Naive B cell (primary cell): Measurements from ENCODE around the gene COL15A1. TPM values are rescaled to one million over a fixed set of nuclear protein-coding genes. Genes with fewer than 3 reads are reported as not detected.
"Not testable (repeated sequence)": the region's sequence is repeated elsewhere in the genome, so short reads cannot be mapped to it uniquely, and the experiment has no call there.

ENCODE experiments used
- ATAC-seq, 2 donors: fragments of 150-1000 bp; cut with Tn5 transposase; 2 replicates each; pipeline ENCODE4 v1.10.0; 2021; ENCODE audit warnings: low read depth in 2 of 2, mild to moderate bottlenecking in 2 of 2, moderate library complexity in 2 of 2
- DNase-seq: peaks from one replicate; pipeline ENCODE4 v3.0.0; 2022
- H3K27ac Mint-ChIP-seq, 6 donors: one replicate each; pipeline ENCODE4 v1.8.0; 2020 to 2022; ENCODE audit warnings: mild to moderate bottlenecking in 6 of 6, mixed read lengths in 6 of 6, moderate library complexity in 5 of 6, inconsistent platforms in 2 of 6
- H3K27me3 Mint-ChIP-seq, 3 donors: one replicate each; pipeline ENCODE4 v1.8.0; 2021 to 2022; ENCODE audit warnings: mixed read lengths in 3 of 3, mild to moderate bottlenecking in 1 of 3
- H3K36me3 Mint-ChIP-seq, 2 donors: one replicate each; pipeline ENCODE4 v1.8.0; 2020 to 2022; ENCODE audit warnings: mixed read lengths in 2 of 2, inconsistent platforms in 1 of 2, mild to moderate bottlenecking in 1 of 2
- H3K4me1 Mint-ChIP-seq, 3 donors: one replicate each; pipeline ENCODE4 v1.8.0; 2020 to 2022; ENCODE audit warnings: mixed read lengths in 3 of 3, inconsistent platforms in 1 of 3, mild to moderate bottlenecking in 1 of 3, moderate library complexity in 1 of 3
- H3K4me3 Mint-ChIP-seq, 8 donors: one replicate each; pipeline ENCODE4 v1.8.0; 2020 to 2022; ENCODE audit warnings: mild to moderate bottlenecking in 8 of 8, mixed read lengths in 8 of 8, moderate library complexity in 8 of 8, inconsistent platforms in 2 of 8
- H3K9me3 Mint-ChIP-seq, 7 donors: one replicate each; pipeline ENCODE4 v1.8.0; 2020 to 2022; ENCODE audit warnings: mixed read lengths in 7 of 7, mild to moderate bottlenecking in 5 of 7, inconsistent platforms in 2 of 7, moderate library complexity in 1 of 7
- polyA plus RNA-seq, 6 donors: library from polyadenylated mRNA; unstranded; fragments of 300-500 nt; fragmentation: Illumina TruSeq; gene quantifications; one replicate each; pipeline ENCODE4 v1.2.3, GENCODE V29; 2021; ENCODE audit warnings: low read depth in 6 of 6

COL15A1 gene
- polyA plus RNA-seq, 6 donors from 2014 or later: not detected

GRCh38 chr9:98906273-98907040 is 37.2 kb upstream of the COL15A1 start:
- Mint-ChIP-seq H3K4me3 (no peak overlapping the region), H3K9me3 (no peaks in the 10 kb centered on the region), H3K4me1 (no peaks in the 10 kb centered on the region), H3K36me3 (no peaks in the 10 kb centered on the region), H3K27ac (peak overlapping the region in 2 of 6 donors; percentile 52 to 90), H3K27me3 (peaks cover 0 to 26% (median 9%) of the 10 kb centered on the region in 3 donors)
- ATAC-seq (no peak), DNase-seq (no peak)

- H3K4me1 Mint-ChIP-seq: no peaks in the 10 kb centered on the region
- H3K27ac Mint-ChIP-seq: peak overlapping the region in 1 of 6 donors; percentile 52
- H3K9me3 Mint-ChIP-seq: no peaks in the 10 kb centered on the region
- H3K36me3 Mint-ChIP-seq: no peaks in the 10 kb centered on the region
- peaks cover 0 to 26% (median 9%) of the 10 kb centered on the region in 3 donors for H3K27me3 Mint-ChIP-seq
- ATAC-seq (no peak), DNase-seq (no peak)
- H3K4me3 Mint-ChIP-seq: no peak overlapping the region
These were observed 36.7 kb upstream of the COL15A1 start for GRCh38 chr9:98907055-98907454.

GRCh38 chr9:98908897-98909634 is 34.6 kb upstream of the COL15A1 start:
- no peak overlapping the region for H3K27ac Mint-ChIP-seq
- peaks cover 0 to 11% (median 5%) of the 10 kb centered on the region in 3 donors for H3K27me3 Mint-ChIP-seq
- H3K9me3 Mint-ChIP-seq: no peaks in the 10 kb centered on the region
- no peak overlapping the region for H3K4me3 Mint-ChIP-seq
- ATAC-seq (no peak), DNase-seq (no peak)
- no peaks in the 10 kb centered on the region for H3K4me1 Mint-ChIP-seq
- no peaks in the 10 kb centered on the region for H3K36me3 Mint-ChIP-seq

GRCh38 chr9:98909935-98910334 is 33.8 kb upstream of the COL15A1 start:
- Mint-ChIP-seq H3K4me1 (no peaks in the 10 kb centered on the region), H3K27me3 (peaks cover 0 to 10% (median 4%) of the 10 kb centered on the region in 3 donors), H3K36me3 (no peaks in the 10 kb centered on the region), H3K4me3 (no peak overlapping the region), H3K9me3 (no peaks in the 10 kb centered on the region), H3K27ac (peak overlapping the region in 1 of 6 donors; percentile 17)
- no peak for DNase-seq
- no peak for ATAC-seq

GRCh38 chr9:98911042-98911441 is 32.7 kb upstream of the COL15A1 start:
- Mint-ChIP-seq H3K9me3 (no peaks in the 10 kb centered on the region), H3K36me3 (no peaks in the 10 kb centered on the region), H3K27me3 (peaks cover 0 to 16% (median 4%) of the 10 kb centered on the region in 3 donors), H3K4me3 (no peak overlapping the region), H3K4me1 (no peaks in the 10 kb centered on the region), H3K27ac (no peak overlapping the region)
- no peak for ATAC-seq
- no peak for DNase-seq

GRCh38 chr9:98911738-98912137 is 32.0 kb upstream of the COL15A1 start:
- not testable (repeated sequence) for H3K9me3 Mint-ChIP-seq, H3K36me3 Mint-ChIP-seq, DNase-seq, ATAC-seq, H3K4me1 Mint-ChIP-seq, H3K27ac Mint-ChIP-seq
- peak overlapping the region in 1 of 8 donors; percentile 48 for H3K4me3 Mint-ChIP-seq
- H3K27me3 Mint-ChIP-seq: peaks cover 0 to 11% (median 4%) of the 10 kb centered on the region in 3 donors

GRCh38 chr9:98912450-98912849 is 31.3 kb upstream of the COL15A1 start:
- peaks cover 0 to 11% (median 4%) of the 10 kb centered on the region in 3 donors for H3K27me3 Mint-ChIP-seq
- no peaks in the 10 kb centered on the region for H3K36me3 Mint-ChIP-seq
- no peak for ATAC-seq
- no peak overlapping the region for H3K27ac Mint-ChIP-seq
- no peak for DNase-seq
- no peak overlapping the region for H3K4me3 Mint-ChIP-seq
- no peaks in the 10 kb centered on the region for H3K9me3 Mint-ChIP-seq
- no peaks in the 10 kb centered on the region for H3K4me1 Mint-ChIP-seq

GRCh38 chr9:98913044-98913443 is 30.7 kb upstream of the COL15A1 start:
- H3K27ac Mint-ChIP-seq: peak overlapping the region in 1 of 6 donors; percentile 70

GRCh38 chr9:98913705-98914104 is 30.0 kb upstream of the COL15A1 start:
- Mint-ChIP-seq H3K9me3 (no peaks in the 10 kb centered on the region), H3K27me3 (peaks cover 0 to 11% (median 4%) of the 10 kb centered on the region in 3 donors), H3K27ac (no peak overlapping the region), H3K36me3 (no peaks in the 10 kb centered on the region), H3K4me1 (no peaks in the 10 kb centered on the region), H3K4me3 (no peak overlapping the region)
- DNase-seq (no peak), ATAC-seq (no peak)

More at GRCh38 chr9:98913044-98913443, 30.7 kb upstream of the COL15A1 start:
- H3K27me3 Mint-ChIP-seq: peaks cover 0 to 11% (median 4%) of the 10 kb centered on the region in 3 donors
- DNase-seq (no peak), ATAC-seq (no peak)
- no peaks in the 10 kb centered on the region for H3K36me3 Mint-ChIP-seq
- no peak overlapping the region for H3K4me3 Mint-ChIP-seq
- H3K9me3 Mint-ChIP-seq: no peaks in the 10 kb centered on the region
- H3K4me1 Mint-ChIP-seq: no peaks in the 10 kb centered on the region

GRCh38 chr9:98915599-98915998 is 28.1 kb upstream of the COL15A1 start:
- no peak overlapping the region for H3K27ac Mint-ChIP-seq
- peaks cover 0 to 11% (median 4%) of the 10 kb centered on the region in 3 donors for H3K27me3 Mint-ChIP-seq
- no peaks in the 10 kb centered on the region for H3K9me3 Mint-ChIP-seq
- H3K36me3 Mint-ChIP-seq: no peaks in the 10 kb centered on the region
- no peak for DNase-seq
- no peak for ATAC-seq
- no peaks in the 10 kb centered on the region for H3K4me1 Mint-ChIP-seq
- H3K4me3 Mint-ChIP-seq: no peak overlapping the region

GRCh38 chr9:98916660-98917059 is 27.0 kb upstream of the COL15A1 start:
- no peak for DNase-seq
- H3K9me3 Mint-ChIP-seq: no peaks in the 10 kb centered on the region
- H3K4me3 Mint-ChIP-seq: no peak overlapping the region
- no peaks in the 10 kb centered on the region for H3K36me3 Mint-ChIP-seq
- peaks cover 0 to 11% (median 4%) of the 10 kb centered on the region in 3 donors for H3K27me3 Mint-ChIP-seq
- ATAC-seq: no peak
- H3K4me1 Mint-ChIP-seq: no peaks in the 10 kb centered on the region
- no peak overlapping the region for H3K27ac Mint-ChIP-seq

- Mint-ChIP-seq H3K4me1 (peaks cover 0 to 3% (median 0%) of the 10 kb centered on the region in 3 donors), H3K27me3 (peaks cover 0 to 11% (median 4%) of the 10 kb centered on the region in 3 donors), H3K36me3 (no peaks in the 10 kb centered on the region), H3K4me3 (no peak overlapping the region), H3K27ac (peak overlapping the region in 2 of 6 donors; percentile 14 to 49), H3K9me3 (no peaks in the 10 kb centered on the region)
- no peak for DNase-seq
- no peak for ATAC-seq
These were observed 25.8 kb upstream of the COL15A1 start for GRCh38 chr9:98917746-98918487.

GRCh38 chr9:98921732-98922131 is 22.0 kb upstream of the COL15A1 start:
- Mint-ChIP-seq H3K9me3 (no peaks in the 10 kb centered on the region), H3K4me1 (peaks cover 0 to 6% (median 0%) of the 10 kb centered on the region in 3 donors), H3K4me3 (no peak overlapping the region), H3K36me3 (no peaks in the 10 kb centered on the region), H3K27me3 (peaks cover 0 to 7% (median 0%) of the 10 kb centered on the region in 3 donors), H3K27ac (no peak overlapping the region)
- ATAC-seq: no peak
- no peak for DNase-seq
